GM19035 (cell line): ENCODE measurements around the gene C2CD4A.

Experiments used
- ATAC-seq: cut with Tn5 transposase; IDR thresholded peaks from one replicate; pipeline ENCODE4 v1.9.1; 2021; ENCODE audit not compliant: unreplicated experiment

Gene C2CD4A

DNA sequence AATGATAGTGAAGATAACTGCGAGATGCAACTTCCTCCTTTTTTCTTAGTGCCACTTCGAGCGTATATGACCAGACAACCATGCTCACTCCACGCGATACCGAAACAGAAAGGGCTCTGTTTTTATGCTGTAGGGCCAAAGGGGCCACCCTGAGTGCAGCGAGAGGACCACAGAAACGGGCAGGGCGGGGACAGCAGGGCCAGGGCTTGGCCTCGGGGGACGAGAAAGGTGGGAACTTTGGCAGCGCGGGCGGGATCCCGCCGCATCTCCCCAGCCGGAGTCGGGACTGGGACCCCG lies 7.0 kb upstream of the C2CD4A start:
- ATAC-seq, result peak; percentile 65

GRCh38 chr15:62060113-62060895 lies 6.5 kb upstream of the C2CD4A start, which contains the start of gene VPS13C:
Gene VPS13C, minus strand, starts transcription at chr15:62060447. Its CDS starts 73 bp downstream, at chr15:62060374.
- peak; percentile 89 for ATAC-seq

- ATAC-seq, result no peak
Observed at GRCh38 chr15:62060896-62061280, 5.9 kb upstream of the C2CD4A start.

DNA sequence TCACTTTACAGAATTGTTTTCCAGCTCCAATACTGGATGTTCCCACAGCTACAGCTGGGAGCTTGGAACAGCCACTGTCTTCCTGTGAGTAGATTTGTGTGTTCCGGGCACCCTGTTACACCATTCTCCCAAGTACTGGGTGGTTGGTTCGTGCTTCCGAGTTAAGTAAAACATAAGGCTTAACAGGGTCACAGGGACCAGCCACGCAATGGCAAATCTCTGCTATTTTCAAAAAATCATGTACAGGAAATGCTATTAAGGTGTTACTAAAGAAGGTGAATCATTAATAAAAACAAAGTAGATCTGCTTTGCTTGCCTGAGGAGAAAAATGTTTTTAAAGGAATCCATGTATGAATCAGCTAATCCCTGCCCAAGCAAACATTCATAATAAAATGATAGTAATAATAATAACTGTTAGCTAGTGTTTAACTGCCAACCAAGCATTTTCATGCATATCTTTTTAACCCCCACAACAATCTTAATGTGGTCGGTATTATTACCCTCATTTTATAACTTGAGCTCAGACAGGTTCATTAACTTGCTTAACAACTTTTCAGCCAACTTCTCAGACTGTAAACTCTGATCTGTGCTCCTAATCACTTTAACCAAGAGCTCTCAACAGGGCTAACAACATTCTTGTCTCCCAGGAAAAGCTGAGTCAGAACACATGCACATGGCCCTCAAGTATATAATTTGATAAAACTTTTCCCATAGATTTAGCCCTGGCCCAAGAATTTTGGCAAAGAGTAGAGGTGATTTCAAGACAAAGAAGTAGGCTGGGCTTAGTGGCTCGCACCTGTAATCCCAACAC lies 2.7 kb upstream of the C2CD4A start:
- no peak for ATAC-seq

DNA sequence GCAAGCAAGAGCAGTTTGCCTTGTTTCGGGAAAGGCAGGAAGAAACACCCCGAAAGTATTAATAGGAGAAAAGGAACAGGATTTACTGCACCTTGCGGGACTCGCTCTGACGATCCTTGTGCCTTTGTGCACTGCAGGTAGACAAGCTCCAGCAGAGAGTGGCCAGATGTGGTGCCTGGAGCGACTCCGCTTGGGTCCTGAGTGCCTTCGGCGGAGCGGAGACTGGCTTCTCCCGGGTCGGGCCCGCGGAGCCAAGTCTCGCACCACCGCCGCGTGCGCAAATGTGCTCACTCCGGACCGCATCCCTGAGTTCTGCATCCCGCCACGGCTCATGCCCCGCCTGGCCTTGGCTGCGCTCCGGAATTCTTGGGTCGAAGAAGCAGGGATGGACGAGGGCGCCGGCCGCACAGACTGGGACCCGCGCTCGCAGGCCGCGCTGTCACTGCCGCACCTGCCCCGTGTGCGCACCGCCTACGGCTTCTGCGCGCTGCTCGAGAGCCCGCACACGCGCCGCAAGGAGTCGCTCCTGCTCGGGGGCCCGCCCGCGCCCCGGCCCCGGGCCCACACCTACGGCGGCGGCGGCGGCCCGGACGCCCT lies 769 bp downstream of the C2CD4A start:
- ATAC-seq, result peak; percentile 39

- peak; percentile 31 for ATAC-seq
Observed at GRCh38 chr15:62068071-62068809, 1.5 kb downstream of the C2CD4A start.

DNA sequence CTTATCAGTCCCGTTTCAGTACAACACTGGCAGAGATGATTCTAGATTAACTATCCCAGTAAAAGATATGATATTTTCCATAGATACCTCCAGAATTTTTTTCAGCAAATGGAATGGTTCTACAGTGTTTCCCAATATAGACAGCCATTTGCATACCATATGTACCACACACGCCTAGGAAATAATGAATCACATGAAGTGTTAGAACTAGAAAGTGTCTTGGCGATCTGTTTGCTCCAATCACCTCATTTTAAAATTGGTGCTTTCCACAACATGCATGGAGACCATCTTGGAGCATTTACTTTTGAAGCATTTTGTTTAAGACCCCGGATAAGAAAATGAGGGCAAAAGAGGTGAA lies 2.0 kb downstream of the C2CD4A start:
- ATAC-seq, result no peak

GRCh38 chr15:62069551-62069950 lies 2.8 kb downstream of the C2CD4A start:
- ATAC-seq, result no peak

DNA sequence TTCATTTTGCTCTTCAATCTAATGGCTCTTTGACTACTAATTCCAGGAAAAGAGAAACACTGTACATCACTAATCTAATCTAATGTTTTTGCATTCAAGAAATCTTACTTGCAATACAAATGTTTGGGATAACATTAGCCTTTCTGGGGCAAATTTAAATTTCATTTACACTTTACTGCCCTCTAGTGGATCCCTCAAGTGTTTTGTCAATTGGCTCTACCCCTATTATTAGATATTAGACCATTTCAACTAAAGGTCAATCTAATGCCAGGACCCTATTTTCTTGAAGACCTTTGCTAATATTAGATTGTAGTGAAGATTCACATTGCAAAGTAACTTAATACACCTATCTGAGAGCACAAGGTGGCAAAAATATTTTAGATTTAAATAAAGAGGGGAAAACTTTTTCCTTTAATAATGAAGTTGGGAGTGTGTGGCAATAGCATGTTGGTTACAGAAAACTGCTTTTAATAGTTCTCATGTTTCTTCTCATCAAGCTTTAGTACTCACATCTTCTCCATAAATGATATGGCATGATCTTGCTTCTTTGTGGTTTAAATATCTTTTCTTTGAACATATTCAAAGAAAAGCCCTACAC lies 5.0 kb downstream of the C2CD4A start:
- no peak for ATAC-seq

DNA sequence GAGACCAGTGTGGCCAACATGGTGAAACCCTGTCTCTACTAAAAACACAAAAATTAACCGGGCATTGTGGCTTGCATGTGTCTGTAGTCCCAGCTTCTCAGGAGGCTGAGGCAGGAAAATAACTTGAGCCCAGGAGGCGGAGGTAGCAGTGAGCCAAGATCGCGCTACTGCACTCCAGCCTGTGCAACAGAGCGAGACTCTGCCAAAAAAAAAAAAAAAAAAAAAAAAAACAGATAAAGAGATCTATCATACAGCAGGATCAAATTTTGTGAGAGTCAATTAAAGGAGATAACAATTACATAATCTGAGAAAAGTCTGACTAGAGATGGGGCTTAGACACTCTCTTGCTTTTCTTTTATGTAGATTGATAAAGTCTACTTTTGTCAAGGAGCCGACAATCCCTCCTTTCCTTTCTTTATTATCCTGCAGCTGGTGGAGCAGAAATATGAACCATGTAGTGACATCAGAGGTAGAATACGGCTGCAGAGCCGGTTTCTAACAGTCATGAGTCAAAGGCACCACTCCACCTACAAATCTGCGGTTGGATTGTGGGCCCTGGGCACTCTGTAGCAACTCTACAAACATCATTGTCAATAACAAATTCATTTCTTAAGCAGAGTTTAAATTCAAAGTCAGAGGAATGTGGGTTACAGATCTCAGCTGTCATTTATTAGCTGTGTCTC lies 9.0 kb downstream of the C2CD4A start:
- ATAC-seq, result no peak

- no peak for ATAC-seq
Observed at GRCh38 chr15:62079594-62079993, 12.8 kb downstream of the C2CD4A start.

GRCh38 chr15:62083194-62084154 lies 16.7 kb downstream of the C2CD4A start:
- ATAC-seq, result no peak

DNA sequence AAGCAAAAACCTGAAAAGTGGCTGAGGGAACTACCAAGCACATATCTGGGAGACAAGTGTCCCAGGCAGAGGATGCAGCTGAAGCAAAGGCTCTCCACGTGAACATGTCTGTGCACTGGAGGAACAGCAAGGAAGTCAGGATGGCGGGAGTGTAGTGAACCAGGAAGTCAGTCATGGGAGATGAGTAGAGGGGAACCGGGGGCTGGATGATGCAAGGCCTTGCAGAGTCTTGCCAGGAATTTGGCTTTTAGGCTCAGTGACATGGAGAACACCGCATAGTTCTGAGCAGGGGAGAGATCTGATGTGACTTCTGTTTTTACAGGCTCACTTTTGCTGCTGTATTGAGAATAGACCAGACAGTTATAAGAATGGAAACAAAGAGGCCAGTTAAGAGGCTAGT lies 19.0 kb downstream of the C2CD4A start:
- no peak for ATAC-seq

DNA sequence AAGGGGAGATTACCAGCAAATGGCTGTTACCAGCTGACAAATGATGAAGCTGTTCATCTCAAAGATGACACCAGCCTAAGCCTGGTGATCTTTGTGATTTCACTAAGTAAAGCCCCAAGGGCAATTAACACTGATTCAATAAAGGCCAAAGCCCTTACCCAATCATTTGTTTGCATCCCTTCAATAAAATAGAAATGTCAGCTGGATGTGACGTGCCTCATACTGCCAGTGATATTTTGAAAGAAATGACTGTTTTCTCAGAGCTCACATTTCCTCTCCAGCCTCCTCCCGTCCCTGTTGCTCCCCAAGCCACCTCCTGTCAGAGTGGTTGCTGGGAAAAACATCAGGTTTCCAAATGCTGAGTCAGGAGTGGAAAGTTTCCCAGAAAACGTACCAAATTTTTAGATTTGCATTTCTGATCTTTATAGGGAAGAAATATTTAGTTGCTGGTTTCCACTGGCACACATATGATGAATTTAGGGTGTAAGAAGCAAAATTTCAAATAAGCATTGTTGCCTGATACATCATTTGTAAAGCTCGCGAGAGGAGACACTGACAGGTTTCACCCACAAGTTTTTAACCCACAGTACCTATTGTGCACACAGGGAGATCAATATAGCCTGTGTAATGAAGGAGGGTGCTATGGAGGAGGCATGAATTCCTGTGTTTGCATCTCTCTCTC lies 21.0 kb downstream of the C2CD4A start:
- no peak for ATAC-seq

DNA sequence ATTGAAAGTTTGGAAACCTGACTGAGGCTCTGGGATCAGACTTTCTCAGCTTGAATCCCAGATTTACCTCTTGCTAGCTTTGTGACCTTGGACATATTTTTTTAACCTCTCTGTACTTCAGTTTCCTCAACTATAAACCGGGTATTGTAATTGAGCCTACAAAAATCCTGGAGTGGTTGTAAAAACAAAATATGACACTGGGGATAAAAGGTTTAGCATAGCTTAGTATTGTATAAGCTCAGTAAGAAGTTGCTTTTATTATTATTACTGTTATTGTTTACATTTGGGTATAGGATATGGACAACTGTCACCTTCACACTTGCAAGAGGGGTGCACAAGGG lies 21.5 kb downstream of the C2CD4A start:
- no peak for ATAC-seq

DNA sequence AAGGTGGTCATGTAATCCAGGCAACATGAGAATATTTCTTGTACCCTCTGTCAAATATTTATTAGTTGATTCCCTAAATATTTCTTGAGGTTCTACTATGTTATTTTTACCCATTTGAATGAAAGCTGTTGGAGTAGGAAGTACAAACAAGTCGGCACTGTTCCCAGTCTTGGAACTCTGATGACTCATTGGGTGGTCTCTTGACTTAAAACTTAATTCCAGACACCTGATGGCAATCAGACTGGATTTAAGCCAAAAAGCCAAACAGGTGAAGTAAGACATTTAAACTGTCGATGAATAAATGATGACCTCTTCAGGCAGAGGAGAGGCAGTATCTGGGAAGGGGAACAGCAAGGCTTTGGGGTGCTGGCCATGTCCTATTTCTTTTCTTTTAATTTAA lies 22.8 kb downstream of the C2CD4A start:
- no peak for ATAC-seq

GRCh38 chr15:62090988-62091387 lies 24.2 kb downstream of the C2CD4A start:
- ATAC-seq, result no peak

DNA sequence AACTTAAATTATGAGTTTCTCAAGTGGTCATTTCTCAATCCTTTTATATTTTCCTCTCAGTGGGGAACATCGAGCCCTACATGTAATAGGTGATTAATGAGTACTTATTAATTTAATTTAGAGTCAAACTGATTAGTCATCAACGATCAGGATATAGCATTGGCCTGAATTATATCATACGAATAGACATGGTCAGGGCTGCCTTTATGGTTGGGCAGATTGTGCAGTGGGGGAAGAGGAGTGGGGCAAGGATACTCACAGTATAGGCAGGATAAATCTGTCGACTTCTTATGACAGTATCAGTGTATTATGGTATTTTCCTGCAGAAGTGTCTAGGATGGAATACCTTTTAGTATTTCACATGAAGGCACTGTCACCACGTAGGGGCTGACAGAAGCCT lies 27.0 kb downstream of the C2CD4A start:
- ATAC-seq, result no peak

DNA sequence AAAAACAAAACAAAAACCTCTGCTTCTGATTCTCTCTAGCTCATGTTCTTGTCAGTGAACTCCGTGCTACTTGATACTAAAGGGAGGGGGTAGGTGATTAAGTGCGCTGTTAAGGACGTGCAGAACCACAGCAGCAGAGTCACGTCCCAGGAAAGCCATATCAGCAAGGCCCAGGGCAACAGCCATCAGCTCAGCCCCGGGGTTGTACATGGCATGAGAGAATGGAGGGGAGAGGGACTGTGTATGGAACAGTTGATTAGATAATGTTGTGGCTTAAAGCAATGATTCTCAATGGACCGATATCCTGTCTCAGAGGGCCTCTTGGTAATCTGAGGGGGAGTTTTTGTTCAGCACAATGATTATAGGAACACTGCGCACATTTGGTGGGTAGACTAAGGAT lies 27.6 kb downstream of the C2CD4A start:
- ATAC-seq, result no peak
